ENCODE results near the gene THBD. TPM values are rescaled to one million over a fixed set of nuclear protein-coding genes. Genes with fewer than 3 reads are reported as not detected.

The THBD gene
- polyA plus RNA-seq, 1 donor, result 5.7 TPM

DNA sequence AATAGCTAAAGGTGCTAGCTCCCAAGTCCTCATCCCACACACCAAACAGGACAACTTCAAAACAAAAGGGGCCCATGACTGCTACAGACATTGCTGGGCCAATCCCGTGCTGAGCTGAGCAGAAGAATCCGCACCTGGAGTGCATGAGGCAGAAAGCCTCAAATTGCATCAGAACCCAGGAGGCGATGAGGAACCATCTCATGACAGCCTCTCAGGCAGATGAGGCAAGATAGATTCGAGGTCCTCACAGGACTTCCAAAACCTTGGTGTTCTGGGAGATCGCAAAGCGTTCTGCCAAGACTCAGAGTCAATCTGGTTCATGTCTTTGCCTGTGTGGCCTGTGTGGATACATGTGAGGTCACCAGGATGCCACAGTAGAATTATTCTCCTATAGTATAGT is 47.2 kb downstream of the THBD start:
- 89% methylated on average over 3 of the region's 6 CpGs for WGBS (ENCODE audit: insufficient coverage, low lambda C conversion rate)
- Histone ChIP-seq H3K36me3 (ENCODE audit: control insufficient read depth, insufficient read depth, low read length) (no peaks in the 10 kb centered on the region), H3K9me3 (ENCODE audit: control insufficient read depth, low read depth, low read length) (no peaks in the 10 kb centered on the region), H3K27me3 (ENCODE audit: control insufficient read depth, insufficient read depth, low read length) (no peaks in the 10 kb centered on the region), H3K27ac (ENCODE audit: low read length) (no peak overlapping the region), H3K4me1 (ENCODE audit: control insufficient read depth, insufficient read depth, low read length) (no peaks in the 10 kb centered on the region), H3K4me3 (ENCODE audit: low read length) (no peak overlapping the region)
- DNase-seq, result no peak

DNA sequence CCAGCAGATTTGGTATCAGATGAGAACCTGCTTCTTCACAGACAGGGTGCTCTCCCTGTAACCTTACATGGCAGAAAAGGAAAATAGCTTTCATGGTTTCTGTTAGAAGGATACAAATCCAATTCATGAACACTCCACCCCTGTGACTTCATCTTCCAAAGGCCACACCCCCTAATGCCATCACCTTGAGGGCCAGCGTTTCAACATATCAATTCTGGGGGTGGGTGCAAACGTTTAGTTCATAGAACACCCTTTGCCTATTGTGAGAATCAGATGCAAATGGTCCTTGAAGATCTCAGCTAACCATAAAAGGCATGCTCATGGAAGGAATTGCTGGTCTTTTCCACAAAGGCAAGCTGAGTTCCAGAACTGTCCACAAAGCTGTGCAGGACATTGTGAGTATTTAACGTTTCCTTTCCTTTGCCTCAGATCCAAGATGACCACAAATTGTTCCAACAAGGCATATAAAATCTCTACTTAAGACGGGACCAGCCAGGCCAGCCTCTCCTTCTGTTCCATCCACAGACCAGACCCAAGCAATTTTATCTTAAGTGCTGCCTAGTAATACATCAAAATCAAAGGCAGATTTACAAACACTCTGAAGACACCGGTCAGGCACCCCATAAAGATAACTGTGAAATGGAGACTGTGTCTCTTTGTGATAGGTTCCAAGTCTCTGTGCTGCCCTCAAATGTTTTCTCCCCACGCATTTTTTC is 49.1 kb downstream of the THBD start:
- no CpG with 5 or more reads among the region's 6 CpGs for WGBS (ENCODE audit: insufficient coverage, low lambda C conversion rate)
- Histone ChIP-seq H3K4me1 (ENCODE audit: control insufficient read depth, insufficient read depth, low read length) (no peaks in the 10 kb centered on the region), H3K4me3 (ENCODE audit: low read length) (no peak overlapping the region), H3K27ac (ENCODE audit: low read length) (no peak overlapping the region), H3K36me3 (ENCODE audit: control insufficient read depth, insufficient read depth, low read length) (no peaks in the 10 kb centered on the region), H3K9me3 (ENCODE audit: control insufficient read depth, low read depth, low read length) (no peaks in the 10 kb centered on the region), H3K27me3 (ENCODE audit: control insufficient read depth, insufficient read depth, low read length) (no peaks in the 10 kb centered on the region)
- DNase-seq, result no peak

DNA sequence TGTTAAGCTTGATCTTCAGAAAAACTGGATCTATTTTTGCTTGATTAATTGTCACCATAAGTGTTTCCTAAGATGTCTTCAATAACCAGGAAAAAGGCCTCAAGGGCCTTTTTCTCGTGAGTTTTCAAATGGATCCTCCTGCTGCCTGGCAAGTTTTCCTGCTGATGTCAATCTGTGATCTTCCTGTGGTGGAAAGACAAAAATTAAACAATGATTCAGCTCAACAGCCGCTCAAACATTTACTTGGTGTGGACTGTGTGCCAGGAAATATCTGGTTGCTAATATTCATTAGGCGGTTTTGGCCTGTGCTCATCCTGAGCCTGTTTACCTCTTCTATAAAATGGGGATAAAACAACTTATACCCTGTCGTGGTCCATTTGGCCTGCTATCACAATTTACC is 49.7 kb downstream of the THBD start:
- H3K4me3 ChIP-seq (ENCODE audit: low read length), result no peak overlapping the region
- H3K36me3 ChIP-seq (ENCODE audit: control insufficient read depth, insufficient read depth, low read length), result no peaks in the 10 kb centered on the region
- no peak for DNase-seq
- H3K4me1 ChIP-seq (ENCODE audit: control insufficient read depth, insufficient read depth, low read length), result no peaks in the 10 kb centered on the region
- H3K27ac ChIP-seq (ENCODE audit: low read length), result no peak overlapping the region
- no CpG with 5 or more reads among the region's 4 CpGs for WGBS (ENCODE audit: insufficient coverage, low lambda C conversion rate)
- no peaks in the 10 kb centered on the region for H3K9me3 ChIP-seq (ENCODE audit: control insufficient read depth, low read depth, low read length)
- no peaks in the 10 kb centered on the region for H3K27me3 ChIP-seq (ENCODE audit: control insufficient read depth, insufficient read depth, low read length)

DNA sequence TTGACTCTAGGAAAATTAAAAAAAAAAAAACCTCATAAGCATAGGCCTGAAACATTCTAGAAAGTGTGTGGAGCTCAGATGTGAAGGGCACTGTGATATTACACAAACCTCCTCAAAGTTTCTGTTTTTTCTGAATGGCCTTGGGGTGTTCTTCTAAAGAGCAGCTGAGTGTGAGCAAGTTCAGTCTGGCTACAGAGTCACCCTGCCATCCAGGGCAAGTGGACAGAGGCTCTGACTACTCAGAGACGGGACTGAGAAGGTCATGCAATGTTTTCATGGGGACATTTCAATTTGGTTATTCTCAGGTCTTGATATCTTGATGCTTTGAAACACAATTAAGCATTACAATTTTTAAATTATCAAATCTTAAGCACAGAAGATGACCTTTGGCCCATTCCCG is 51.0 kb downstream of the THBD start:
- no CpG with 5 or more reads among the region's 2 CpGs for WGBS (ENCODE audit: insufficient coverage, low lambda C conversion rate)
- Histone ChIP-seq H3K4me3 (ENCODE audit: low read length) (no peak overlapping the region), H3K36me3 (ENCODE audit: control insufficient read depth, insufficient read depth, low read length) (no peaks in the 10 kb centered on the region), H3K27me3 (ENCODE audit: control insufficient read depth, insufficient read depth, low read length) (no peaks in the 10 kb centered on the region), H3K4me1 (ENCODE audit: control insufficient read depth, insufficient read depth, low read length) (no peaks in the 10 kb centered on the region), H3K27ac (ENCODE audit: low read length) (no peak overlapping the region), H3K9me3 (ENCODE audit: control insufficient read depth, low read depth, low read length) (no peaks in the 10 kb centered on the region)
- no peak for DNase-seq

DNA sequence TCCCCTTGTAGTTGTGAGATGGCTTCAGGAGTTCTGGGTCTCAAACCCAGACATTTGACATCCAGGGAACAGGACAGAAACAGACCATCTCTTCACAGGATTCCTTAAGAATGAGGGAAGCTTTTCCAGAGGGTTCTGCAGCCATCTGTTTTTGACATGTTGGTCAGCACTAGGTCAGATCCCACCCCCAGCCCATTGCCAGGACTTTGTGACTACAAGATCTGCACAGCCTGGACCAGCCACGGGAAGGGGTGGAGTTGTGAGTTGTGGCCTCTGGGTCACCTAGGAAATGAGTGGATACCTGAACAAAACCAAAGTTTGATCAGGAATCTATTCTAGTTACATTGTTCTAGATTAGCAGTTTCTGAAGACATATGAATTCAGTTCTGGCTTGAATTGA is 53.5 kb downstream of the THBD start:
- WGBS (ENCODE audit: insufficient coverage, low lambda C conversion rate), result no CpG with 5 or more reads among the region's 1 CpG
- no peaks in the 10 kb centered on the region for H3K4me1 ChIP-seq (ENCODE audit: control insufficient read depth, insufficient read depth, low read length)

More for the DNA sequence above, 53.5 kb downstream of the THBD start:
- DNase-seq, result no peak
- H3K27me3 ChIP-seq (ENCODE audit: control insufficient read depth, insufficient read depth, low read length), result no peaks in the 10 kb centered on the region
- no peak overlapping the region for H3K4me3 ChIP-seq (ENCODE audit: low read length)
- H3K36me3 ChIP-seq (ENCODE audit: control insufficient read depth, insufficient read depth, low read length), result no peaks in the 10 kb centered on the region
- H3K9me3 ChIP-seq (ENCODE audit: control insufficient read depth, low read depth, low read length), result no peaks in the 10 kb centered on the region
- no peak overlapping the region for H3K27ac ChIP-seq (ENCODE audit: low read length)

Other genes with a start within 250 kb of the THBD start
- gene SSTR4, start 14.4 kb downstream of the THBD start, polyA plus RNA-seq, result not detected
- 17.3 TPM for gene CD93, start 36.7 kb upstream of the THBD start, polyA plus RNA-seq